ENCODE results near the gene PGAM1. TPM values are rescaled to one million over a fixed set of nuclear protein-coding genes. Genes with fewer than 3 reads are reported as not detected.

Gene PGAM1
- total RNA-seq, 2 experiments from 2014 or later, result 289 to 467 TPM

DNA sequence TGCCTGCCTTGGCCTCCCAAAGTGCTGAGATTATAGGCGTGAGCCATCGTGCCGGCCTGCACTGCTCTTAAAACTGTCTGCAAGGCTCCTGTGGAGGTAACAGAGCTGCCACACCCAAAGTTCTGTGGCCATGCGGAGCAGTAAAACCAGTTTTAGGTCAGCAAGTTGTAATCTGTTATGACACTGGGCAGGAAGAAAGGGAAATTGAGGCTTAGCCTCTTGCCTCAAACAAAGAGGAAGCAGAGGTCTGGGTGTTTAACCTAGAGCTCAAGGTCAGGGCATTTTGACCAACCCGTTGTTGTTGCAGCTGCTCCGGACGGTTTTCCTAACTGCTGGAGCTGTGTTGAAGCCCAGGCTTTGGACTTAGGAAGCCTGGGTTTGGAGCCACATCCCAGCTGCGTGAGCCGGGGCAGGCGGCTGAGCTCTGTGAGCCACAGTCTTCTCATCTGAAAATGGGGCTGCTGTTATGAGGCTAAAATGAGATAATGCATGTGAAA, 17.4 kb upstream of the PGAM1 start:
- Histone ChIP-seq H3K9me3 (ENCODE audit: low read length) (no peaks in the 10 kb centered on the region), H3K9me2 (ENCODE audit: insufficient read depth, low read length) (no peaks in the 10 kb centered on the region), H4K20me1 (ENCODE audit: insufficient read depth, low read length) (no peaks in the 10 kb centered on the region), H3K36me3 (ENCODE audit: insufficient read depth, low read length) (no peaks in the 10 kb centered on the region), H3K4me1 (ENCODE audit: insufficient read depth, low read length, poor library complexity, severe bottlenecking) (peaks cover 19% of the 10 kb centered on the region), H3K79me2 (ENCODE audit: insufficient read depth, low read depth, low read length) (no peaks in the 10 kb centered on the region), H3K4me2 (ENCODE audit: low read length) (no peak overlapping the region), H2AFZ (ENCODE audit: low read length) (no peak overlapping the region), H3K27ac (ENCODE audit: low read depth, low read length, poor library complexity, severe bottlenecking) (no peak overlapping the region), H3K4me3 (ENCODE audit: low read depth, low read length, poor library complexity, severe bottlenecking) (no peak overlapping the region)
- ChIA-PET CTCF (ENCODE audit: unreplicated experiment) (interaction anchor here (0.7 kb wide), 1 partner anchor 53 kb away, joined by 4 read pairs; no protein-coding TSS in a partner anchor), POLR2A (interaction anchor here (0.6 to 1.4 kb wide), 3 partner anchors 20 to 539 kb away, joined by 3 to 8 read pairs (median 5); no protein-coding TSS in a partner anchor)
- intact Hi-C loops (cut with micrococcal nuclease; ENCODE audit: unreplicated experiment), result no loop called here
- no TSS peak for BruUV-seq (replicated peaks)
- DNase-seq (ENCODE audit: low spot score), result no peak
- no peak for TF ChIP-seq EZH2phosphoT487 (IDR thresholded peaks at IDR 0.05; ENCODE audit: borderline replicate concordance, low read depth, low read length)

DNA sequence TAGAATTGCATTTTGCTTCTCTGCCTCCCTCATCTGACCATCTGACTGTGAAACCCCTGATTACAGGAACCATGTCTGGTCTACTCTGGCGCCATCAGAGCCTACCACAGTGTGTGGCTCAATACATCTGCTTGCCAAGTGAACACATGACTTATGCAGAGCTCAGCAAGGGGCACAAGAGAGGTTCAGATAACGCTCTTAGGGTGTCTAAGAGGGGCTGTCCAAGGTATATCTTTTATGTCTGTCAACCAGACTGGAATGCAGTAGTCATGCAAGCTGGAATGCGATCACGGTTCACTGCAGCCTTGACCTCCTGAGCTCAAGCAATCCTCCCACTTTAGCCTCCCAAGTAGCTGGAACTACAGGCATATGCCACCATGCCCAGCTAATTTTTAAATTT, 14.6 kb upstream of the PGAM1 start:
- no TSS peak for BruUV-seq (replicated peaks)
- Histone ChIP-seq H3K4me1 (ENCODE audit: insufficient read depth, low read length, poor library complexity, severe bottlenecking) (peaks cover 19% of the 10 kb centered on the region), H3K4me3 (ENCODE audit: low read depth, low read length, poor library complexity, severe bottlenecking) (no peak overlapping the region), H4K20me1 (ENCODE audit: insufficient read depth, low read length) (no peaks in the 10 kb centered on the region), H3K79me2 (ENCODE audit: insufficient read depth, low read depth, low read length) (no peaks in the 10 kb centered on the region), H3K9me3 (ENCODE audit: low read length) (no peaks in the 10 kb centered on the region), H2AFZ (ENCODE audit: low read length) (no peak overlapping the region), H3K9me2 (ENCODE audit: insufficient read depth, low read length) (no peaks in the 10 kb centered on the region), H3K4me2 (ENCODE audit: low read length) (no peak overlapping the region), H3K36me3 (ENCODE audit: insufficient read depth, low read length) (no peaks in the 10 kb centered on the region), H3K27ac (ENCODE audit: low read depth, low read length, poor library complexity, severe bottlenecking) (no peak overlapping the region)
- CTCF ChIA-PET (ENCODE audit: unreplicated experiment), result interaction anchor here (0.5 to 0.7 kb wide), 2 partner anchors 12 to 265 kb away, joined by 3 to 6 read pairs; no protein-coding TSS in a partner anchor
- TF ChIP-seq EZH2phosphoT487 (IDR thresholded peaks at IDR 0.05; ENCODE audit: borderline replicate concordance, low read depth, low read length), result no peak
- TF ChIP-seq, protein P1, sequence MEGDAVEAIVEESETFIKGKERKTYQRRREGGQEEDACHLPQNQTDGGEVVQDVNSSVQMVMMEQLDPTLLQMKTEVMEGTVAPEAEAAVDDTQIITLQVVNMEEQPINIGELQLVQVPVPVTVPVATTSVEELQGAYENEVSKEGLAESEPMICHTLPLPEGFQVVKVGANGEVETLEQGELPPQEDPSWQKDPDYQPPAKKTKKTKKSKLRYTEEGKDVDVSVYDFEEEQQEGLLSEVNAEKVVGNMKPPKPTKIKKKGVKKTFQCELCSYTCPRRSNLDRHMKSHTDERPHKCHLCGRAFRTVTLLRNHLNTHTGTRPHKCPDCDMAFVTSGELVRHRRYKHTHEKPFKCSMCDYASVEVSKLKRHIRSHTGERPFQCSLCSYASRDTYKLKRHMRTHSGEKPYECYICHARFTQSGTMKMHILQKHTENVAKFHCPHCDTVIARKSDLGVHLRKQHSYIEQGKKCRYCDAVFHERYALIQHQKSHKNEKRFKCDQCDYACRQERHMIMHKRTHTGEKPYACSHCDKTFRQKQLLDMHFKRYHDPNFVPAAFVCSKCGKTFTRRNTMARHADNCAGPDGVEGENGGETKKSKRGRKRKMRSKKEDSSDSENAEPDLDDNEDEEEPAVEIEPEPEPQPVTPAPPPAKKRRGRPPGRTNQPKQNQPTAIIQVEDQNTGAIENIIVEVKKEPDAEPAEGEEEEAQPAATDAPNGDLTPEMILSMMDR (conservative IDR thresholded peaks at IDR 0.05; ENCODE audit: low read length), result no peak
- no peak for DNase-seq (ENCODE audit: low spot score)
- POLR2A ChIA-PET, result interaction anchor here (1.0 to 1.9 kb wide), 2 partner anchors 10 to 14 kb away, joined by 6 to 9 read pairs; partner anchors contain the start of gene RRP12
- intact Hi-C loops (cut with micrococcal nuclease; ENCODE audit: unreplicated experiment), result no loop called here

DNA sequence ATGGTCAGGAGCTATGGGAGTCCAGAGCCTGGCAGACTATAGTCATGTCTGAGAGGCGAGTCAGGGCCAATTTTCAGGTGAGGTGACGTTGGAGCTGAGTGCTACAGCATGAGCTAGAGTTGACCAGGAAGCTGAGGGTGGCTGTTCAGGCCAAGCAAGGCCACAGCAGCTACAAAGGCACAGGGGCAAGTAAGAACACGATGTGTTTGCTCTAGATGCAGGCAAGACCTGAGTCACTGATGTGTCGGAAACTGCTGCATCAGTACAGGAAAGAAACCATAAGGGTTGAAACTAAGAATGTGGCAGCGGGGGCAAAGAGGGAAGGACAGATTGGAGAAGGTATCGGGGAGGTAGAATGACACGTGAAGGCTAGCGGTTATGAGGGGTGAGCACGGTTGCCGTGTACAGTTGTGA, 13.1 kb upstream of the PGAM1 start:
- Histone ChIP-seq H3K9me2 (ENCODE audit: insufficient read depth, low read length) (no peaks in the 10 kb centered on the region), H4K20me1 (ENCODE audit: insufficient read depth, low read length) (no peaks in the 10 kb centered on the region), H3K36me3 (ENCODE audit: insufficient read depth, low read length) (no peaks in the 10 kb centered on the region), H2AFZ (ENCODE audit: low read length) (no peak overlapping the region), H3K4me1 (ENCODE audit: insufficient read depth, low read length, poor library complexity, severe bottlenecking) (peaks cover 15% of the 10 kb centered on the region), H3K79me2 (ENCODE audit: insufficient read depth, low read depth, low read length) (no peaks in the 10 kb centered on the region), H3K27ac (ENCODE audit: low read depth, low read length, poor library complexity, severe bottlenecking) (no peak overlapping the region), H3K4me3 (ENCODE audit: low read depth, low read length, poor library complexity, severe bottlenecking) (no peak overlapping the region), H3K9me3 (ENCODE audit: low read length) (no peaks in the 10 kb centered on the region), H3K4me2 (ENCODE audit: low read length) (no peak overlapping the region)
- DNase-seq (ENCODE audit: low spot score), result no peak
- ChIA-PET POLR2A (interaction anchor here (0.7 to 1.8 kb wide), 2 partner anchors 10 to 125 kb away, joined by 3 to 4 read pairs; no protein-coding TSS in a partner anchor), CTCF (ENCODE audit: unreplicated experiment) (no interaction called here)
- BruUV-seq (replicated peaks), result no TSS peak
- intact Hi-C loops (cut with micrococcal nuclease; ENCODE audit: unreplicated experiment), result no loop called here
- TF ChIP-seq EZH2phosphoT487 (IDR thresholded peaks at IDR 0.05; ENCODE audit: borderline replicate concordance, low read depth, low read length), result no peak

Measured in OCI-LY7 (cell line).